Measurements from ENCODE around the gene CRY1. TPM values are rescaled to one million over a fixed set of nuclear protein-coding genes. Genes with fewer than 3 reads are reported as not detected.

Gene CRY1
- polyA plus RNA-seq, 1 of the 3 experiments (the other 2 are of a cell fraction) = 4.9 TPM

DNA sequence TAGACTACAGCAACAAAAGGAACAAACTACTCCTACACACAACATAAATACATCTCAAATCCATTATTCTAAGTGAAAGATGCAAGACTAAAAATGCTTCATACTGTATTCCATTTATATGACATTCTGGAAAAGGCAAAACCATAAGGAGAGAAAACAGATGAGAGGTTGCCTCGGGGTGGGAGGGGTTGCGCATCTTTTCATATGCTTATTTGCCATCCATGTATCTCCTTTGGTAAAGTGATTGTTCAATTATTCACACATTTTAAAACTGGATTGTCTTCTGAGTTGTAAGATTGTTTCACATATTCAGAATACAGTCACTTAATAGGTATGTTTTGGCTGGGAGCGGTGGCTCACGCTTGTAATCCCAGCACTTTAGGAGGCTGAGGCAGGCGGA, 142.8 kb downstream of the CRY1 start:
- CTCF ChIA-PET = interaction anchor here (1.0 kb wide), 1 partner anchor 9 kb away, joined by 4 read pairs; no protein-coding TSS in a partner anchor
- TF ChIP-seq TEAD4 (IDR thresholded peaks at IDR 0.05; ENCODE audit: borderline replicate concordance, insufficient read depth) (no peak), NFIC (IDR thresholded peaks at IDR 0.05; ENCODE audit: borderline replicate concordance) (no peak), POLR2AphosphoS5 (IDR thresholded peaks at IDR 0.05; ENCODE audit: low read depth, low read length) (no peak), FOXM1 (IDR thresholded peaks at IDR 0.05; ENCODE audit: low read depth) (no peak), RFX5 (IDR thresholded peaks at IDR 0.05; ENCODE audit: low read length) (no peak), ELF1 (IDR thresholded peaks at IDR 0.05) (no peak), CHD2 (IDR thresholded peaks at IDR 0.05; ENCODE audit: low read length, partially characterized antibody) (no peak), RCOR1 (IDR thresholded peaks at IDR 0.05; ENCODE audit: low read length) (no peak), GATA2 (CRISPR knock-in tag; IDR thresholded peaks at IDR 0.05) (no peak), EZH2phosphoT487 (IDR thresholded peaks at IDR 0.05; ENCODE audit: borderline replicate concordance, low read depth) (no peak), RAD21 (IDR thresholded peaks at IDR 0.05; ENCODE audit: low read length) (no peak), MXI1 (IDR thresholded peaks at IDR 0.05; ENCODE audit: low read depth, low read length) (no peak), FOXJ3 (CRISPR knock-in tag; IDR thresholded peaks at IDR 0.05) (no peak), TCF12 (IDR thresholded peaks at IDR 0.05) (no peak), NRF1 (IDR thresholded peaks at IDR 0.05; ENCODE audit: low read depth, low read length) (no peak)
- TF ChIP-seq, protein P1, sequence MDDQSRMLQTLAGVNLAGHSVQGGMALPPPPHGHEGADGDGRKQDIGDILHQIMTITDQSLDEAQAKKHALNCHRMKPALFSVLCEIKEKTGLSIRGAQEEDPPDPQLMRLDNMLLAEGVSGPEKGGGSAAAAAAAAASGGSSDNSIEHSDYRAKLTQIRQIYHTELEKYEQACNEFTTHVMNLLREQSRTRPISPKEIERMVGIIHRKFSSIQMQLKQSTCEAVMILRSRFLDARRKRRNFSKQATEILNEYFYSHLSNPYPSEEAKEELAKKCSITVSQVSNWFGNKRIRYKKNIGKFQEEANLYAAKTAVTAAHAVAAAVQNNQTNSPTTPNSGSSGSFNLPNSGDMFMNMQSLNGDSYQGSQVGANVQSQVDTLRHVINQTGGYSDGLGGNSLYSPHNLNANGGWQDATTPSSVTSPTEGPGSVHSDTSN (IDR thresholded peaks at IDR 0.05) = no peak
- TF ChIP-seq, protein P2, sequence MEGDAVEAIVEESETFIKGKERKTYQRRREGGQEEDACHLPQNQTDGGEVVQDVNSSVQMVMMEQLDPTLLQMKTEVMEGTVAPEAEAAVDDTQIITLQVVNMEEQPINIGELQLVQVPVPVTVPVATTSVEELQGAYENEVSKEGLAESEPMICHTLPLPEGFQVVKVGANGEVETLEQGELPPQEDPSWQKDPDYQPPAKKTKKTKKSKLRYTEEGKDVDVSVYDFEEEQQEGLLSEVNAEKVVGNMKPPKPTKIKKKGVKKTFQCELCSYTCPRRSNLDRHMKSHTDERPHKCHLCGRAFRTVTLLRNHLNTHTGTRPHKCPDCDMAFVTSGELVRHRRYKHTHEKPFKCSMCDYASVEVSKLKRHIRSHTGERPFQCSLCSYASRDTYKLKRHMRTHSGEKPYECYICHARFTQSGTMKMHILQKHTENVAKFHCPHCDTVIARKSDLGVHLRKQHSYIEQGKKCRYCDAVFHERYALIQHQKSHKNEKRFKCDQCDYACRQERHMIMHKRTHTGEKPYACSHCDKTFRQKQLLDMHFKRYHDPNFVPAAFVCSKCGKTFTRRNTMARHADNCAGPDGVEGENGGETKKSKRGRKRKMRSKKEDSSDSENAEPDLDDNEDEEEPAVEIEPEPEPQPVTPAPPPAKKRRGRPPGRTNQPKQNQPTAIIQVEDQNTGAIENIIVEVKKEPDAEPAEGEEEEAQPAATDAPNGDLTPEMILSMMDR (IDR thresholded peaks at IDR 0.05) = no peak
- TF ChIP-seq, protein P3, sequence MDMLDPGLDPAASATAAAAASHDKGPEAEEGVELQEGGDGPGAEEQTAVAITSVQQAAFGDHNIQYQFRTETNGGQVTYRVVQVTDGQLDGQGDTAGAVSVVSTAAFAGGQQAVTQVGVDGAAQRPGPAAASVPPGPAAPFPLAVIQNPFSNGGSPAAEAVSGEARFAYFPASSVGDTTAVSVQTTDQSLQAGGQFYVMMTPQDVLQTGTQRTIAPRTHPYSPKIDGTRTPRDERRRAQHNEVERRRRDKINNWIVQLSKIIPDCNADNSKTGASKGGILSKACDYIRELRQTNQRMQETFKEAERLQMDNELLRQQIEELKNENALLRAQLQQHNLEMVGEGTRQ (IDR thresholded peaks at IDR 0.05; ENCODE audit: borderline replicate concordance, low read depth, low read length) = no peak
- TF ChIP-seq, protein P4, sequence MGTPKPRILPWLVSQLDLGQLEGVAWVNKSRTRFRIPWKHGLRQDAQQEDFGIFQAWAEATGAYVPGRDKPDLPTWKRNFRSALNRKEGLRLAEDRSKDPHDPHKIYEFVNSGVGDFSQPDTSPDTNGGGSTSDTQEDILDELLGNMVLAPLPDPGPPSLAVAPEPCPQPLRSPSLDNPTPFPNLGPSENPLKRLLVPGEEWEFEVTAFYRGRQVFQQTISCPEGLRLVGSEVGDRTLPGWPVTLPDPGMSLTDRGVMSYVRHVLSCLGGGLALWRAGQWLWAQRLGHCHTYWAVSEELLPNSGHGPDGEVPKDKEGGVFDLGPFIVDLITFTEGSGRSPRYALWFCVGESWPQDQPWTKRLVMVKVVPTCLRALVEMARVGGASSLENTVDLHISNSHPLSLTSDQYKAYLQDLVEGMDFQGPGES (IDR thresholded peaks at IDR 0.05; ENCODE audit: low read depth, low read length) = no peak
- TF ChIP-seq, protein P5, sequence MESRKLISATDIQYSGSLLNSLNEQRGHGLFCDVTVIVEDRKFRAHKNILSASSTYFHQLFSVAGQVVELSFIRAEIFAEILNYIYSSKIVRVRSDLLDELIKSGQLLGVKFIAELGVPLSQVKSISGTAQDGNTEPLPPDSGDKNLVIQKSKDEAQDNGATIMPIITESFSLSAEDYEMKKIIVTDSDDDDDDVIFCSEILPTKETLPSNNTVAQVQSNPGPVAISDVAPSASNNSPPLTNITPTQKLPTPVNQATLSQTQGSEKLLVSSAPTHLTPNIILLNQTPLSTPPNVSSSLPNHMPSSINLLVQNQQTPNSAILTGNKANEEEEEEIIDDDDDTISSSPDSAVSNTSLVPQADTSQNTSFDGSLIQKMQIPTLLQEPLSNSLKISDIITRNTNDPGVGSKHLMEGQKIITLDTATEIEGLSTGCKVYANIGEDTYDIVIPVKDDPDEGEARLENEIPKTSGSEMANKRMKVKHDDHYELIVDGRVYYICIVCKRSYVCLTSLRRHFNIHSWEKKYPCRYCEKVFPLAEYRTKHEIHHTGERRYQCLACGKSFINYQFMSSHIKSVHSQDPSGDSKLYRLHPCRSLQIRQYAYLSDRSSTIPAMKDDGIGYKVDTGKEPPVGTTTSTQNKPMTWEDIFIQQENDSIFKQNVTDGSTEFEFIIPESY (IDR thresholded peaks at IDR 0.05; ENCODE audit: borderline replicate concordance, low read depth) = no peak
- H3K4me3 ChIP-seq (ENCODE audit: low read depth in 2 of 2, low read length in 1 of 2) = no peak overlapping the region

More for the DNA sequence above, 142.8 kb downstream of the CRY1 start:
- POLR2A ChIA-PET = no interaction called here
- no peaks in the 10 kb centered on the region for H4K20me1 ChIP-seq (ENCODE audit: insufficient read depth)
- no peaks in the 10 kb centered on the region for H3K36me3 ChIP-seq (replicated peaks in 1 of 2; ENCODE audit: control insufficient read depth in 1 of 2, insufficient read depth in 2 of 2, low read length in 1 of 2)
- peaks cover 16% of the 10 kb centered on the region; the same call in 1 of the 2 replicates for H3K79me2 ChIP-seq (ENCODE audit: insufficient read depth)
- no peaks in the 10 kb centered on the region for H3K9me3 ChIP-seq
- no peak overlapping the region for H3K9ac ChIP-seq
- H3K27ac ChIP-seq (ENCODE audit: low read depth in 2 of 2, low read length in 1 of 2) = no peak overlapping the region
- no peak overlapping the region for H2AFZ ChIP-seq (ENCODE audit: low read depth)
- DNase-seq = no peak
- no peaks in the 10 kb centered on the region for H3K9me2 ChIP-seq
- H3K4me2 ChIP-seq = no peak overlapping the region
- H3K27me3 ChIP-seq (ENCODE audit: insufficient read depth) = no peaks in the 10 kb centered on the region
- peaks cover 6% of the 10 kb centered on the region for H3F3A ChIP-seq (replicated peaks; ENCODE audit: insufficient read depth)
- WGBS (ENCODE audit: low lambda C conversion rate) = 96% methylated on average over 5 of the region's 5 CpGs
- peaks cover 4 to 9% of the 10 kb centered on the region in 2 experiments; a peak in 1 of 4 replicates for H3K4me1 ChIP-seq (ENCODE audit: control insufficient read depth in 1 of 2, insufficient read depth in 2 of 2, low read depth in 1 of 2, low read length in 1 of 2)
